ENCODE results near the gene ROR2. TPM values are rescaled to one million over a fixed set of nuclear protein-coding genes. Genes with fewer than 3 reads are reported as not detected.
A peak's percentile ranks its signal among the peaks of the same experiment; 100 is the strongest.

The ROR2 gene
- total RNA-seq, 1 donor from 2014 or later = 3.8 TPM

DNA sequence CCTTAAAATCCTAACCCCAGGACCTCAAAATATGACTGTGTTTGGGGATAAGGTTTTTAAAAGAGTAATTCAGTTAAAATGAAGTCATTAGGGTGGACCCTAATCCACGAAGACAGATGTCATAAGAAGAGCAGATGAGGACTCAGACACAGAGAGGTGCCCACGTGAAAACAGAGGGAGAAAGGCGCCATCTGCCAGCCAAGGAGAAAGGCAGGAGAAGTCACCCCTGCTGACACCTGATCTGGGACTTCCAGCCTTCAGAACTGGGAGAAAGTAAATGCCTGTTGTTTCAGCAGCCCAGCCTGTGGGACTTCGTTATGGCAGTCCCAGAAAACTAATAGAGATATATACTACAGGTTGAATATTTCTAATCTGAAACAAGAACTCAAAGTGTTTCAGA is 67.4 kb downstream of the ROR2 start:
- Histone ChIP-seq H3K4me3 (no peak overlapping the region), H3K4me1 (no peaks in the 10 kb centered on the region), H3K27ac (no peak overlapping the region), H3K36me3 (no peaks in the 10 kb centered on the region), H3K9me3 (no peaks in the 10 kb centered on the region), H3K27me3 (ENCODE audit: low read depth) (peaks cover 13% of the 10 kb centered on the region)
- ATAC-seq (no peak), DNase-seq (no peak)
- intact Hi-C loops (cut with DNase I) = no loop called here
- TF ChIP-seq, protein P1, sequence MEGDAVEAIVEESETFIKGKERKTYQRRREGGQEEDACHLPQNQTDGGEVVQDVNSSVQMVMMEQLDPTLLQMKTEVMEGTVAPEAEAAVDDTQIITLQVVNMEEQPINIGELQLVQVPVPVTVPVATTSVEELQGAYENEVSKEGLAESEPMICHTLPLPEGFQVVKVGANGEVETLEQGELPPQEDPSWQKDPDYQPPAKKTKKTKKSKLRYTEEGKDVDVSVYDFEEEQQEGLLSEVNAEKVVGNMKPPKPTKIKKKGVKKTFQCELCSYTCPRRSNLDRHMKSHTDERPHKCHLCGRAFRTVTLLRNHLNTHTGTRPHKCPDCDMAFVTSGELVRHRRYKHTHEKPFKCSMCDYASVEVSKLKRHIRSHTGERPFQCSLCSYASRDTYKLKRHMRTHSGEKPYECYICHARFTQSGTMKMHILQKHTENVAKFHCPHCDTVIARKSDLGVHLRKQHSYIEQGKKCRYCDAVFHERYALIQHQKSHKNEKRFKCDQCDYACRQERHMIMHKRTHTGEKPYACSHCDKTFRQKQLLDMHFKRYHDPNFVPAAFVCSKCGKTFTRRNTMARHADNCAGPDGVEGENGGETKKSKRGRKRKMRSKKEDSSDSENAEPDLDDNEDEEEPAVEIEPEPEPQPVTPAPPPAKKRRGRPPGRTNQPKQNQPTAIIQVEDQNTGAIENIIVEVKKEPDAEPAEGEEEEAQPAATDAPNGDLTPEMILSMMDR (IDR thresholded peaks at IDR 0.05) = no peak

DNA sequence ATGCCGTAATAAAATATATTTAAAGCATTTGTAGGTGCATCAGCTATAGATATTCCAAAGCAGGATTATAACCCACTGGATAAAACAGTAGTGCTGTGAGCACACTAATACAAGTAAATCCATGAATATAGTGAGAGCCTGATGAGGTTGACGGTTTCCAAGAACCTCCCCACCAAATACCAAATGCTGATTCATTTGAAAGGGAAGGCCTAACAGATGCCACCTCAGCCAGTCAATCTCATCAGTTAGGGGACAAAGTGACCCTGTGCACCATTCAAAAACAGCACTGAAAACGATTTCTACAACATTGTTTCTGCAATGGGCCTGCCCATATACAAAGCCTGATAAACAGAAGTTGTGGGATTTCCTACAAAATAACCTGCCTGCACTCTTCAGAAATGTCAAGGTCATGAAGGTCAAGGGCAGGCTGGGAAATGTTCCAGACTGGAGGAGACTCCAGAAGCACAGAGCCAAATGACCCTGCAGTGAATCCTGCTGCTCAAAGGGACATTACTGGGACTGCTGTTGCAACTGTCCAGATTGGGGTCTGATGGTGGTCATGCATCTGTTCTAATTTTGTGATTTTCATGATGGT is 69.6 kb downstream of the ROR2 start:
- ATAC-seq (no peak), DNase-seq (no peak)
- no peaks in the 10 kb centered on the region for H3K9me3 ChIP-seq
- H3K36me3 ChIP-seq = no peaks in the 10 kb centered on the region
- intact Hi-C loops (cut with DNase I) = no loop called here
- no peaks in the 10 kb centered on the region for H3K4me1 ChIP-seq
- H3K27ac ChIP-seq = no peak overlapping the region
- H3K4me3 ChIP-seq = no peak overlapping the region
- H3K27me3 ChIP-seq (ENCODE audit: low read depth) = peaks cover 5% of the 10 kb centered on the region
- TF ChIP-seq, protein P1 (IDR thresholded peaks at IDR 0.05) = no peak

DNA sequence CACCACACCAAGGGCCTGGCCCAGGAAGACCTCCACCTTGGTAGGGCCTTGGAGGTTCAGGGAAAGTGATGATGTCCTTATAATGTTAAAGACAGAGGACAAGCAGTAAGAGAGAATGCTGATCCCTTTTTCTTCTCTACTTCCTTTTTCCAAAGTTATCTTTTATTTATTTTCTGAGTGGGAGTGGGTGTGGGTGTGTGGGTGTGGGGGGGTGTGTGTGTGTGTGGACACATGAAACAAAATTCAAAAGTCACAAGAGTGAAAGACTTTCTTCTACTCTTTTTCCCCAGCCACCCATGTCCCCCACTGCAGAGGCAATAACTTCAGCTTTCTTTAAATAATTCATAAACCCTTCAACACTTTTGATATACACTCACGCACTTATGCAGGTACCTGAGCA is 70.8 kb downstream of the ROR2 start:
- DNase-seq (no peak), ATAC-seq (no peak)
- TF ChIP-seq, protein P1 (IDR thresholded peaks at IDR 0.05) = no peak
- H3K4me1 ChIP-seq = no peaks in the 10 kb centered on the region
- intact Hi-C loops (cut with DNase I) = no loop called here
- no peak overlapping the region for H3K27ac ChIP-seq
- H3K4me3 ChIP-seq = no peak overlapping the region
- peaks cover 5% of the 10 kb centered on the region for H3K27me3 ChIP-seq (ENCODE audit: low read depth)
- no peaks in the 10 kb centered on the region for H3K36me3 ChIP-seq
- H3K9me3 ChIP-seq = no peaks in the 10 kb centered on the region

GRCh38 chr9:91873637-91874051 is 76.4 kb downstream of the ROR2 start:
- H3K4me1 ChIP-seq = no peaks in the 10 kb centered on the region
- ATAC-seq (peak in 1 of 2 donors; percentile 43), DNase-seq (no peak)
- H3K27me3 ChIP-seq (ENCODE audit: low read depth) = peaks cover 5% of the 10 kb centered on the region
- intact Hi-C loops (cut with DNase I) = no loop called here
- no peaks in the 10 kb centered on the region for H3K36me3 ChIP-seq
- no peak overlapping the region for H3K27ac ChIP-seq
- no peak overlapping the region for H3K4me3 ChIP-seq
- TF ChIP-seq, protein P1 (IDR thresholded peaks at IDR 0.05) = no peak
- no peaks in the 10 kb centered on the region for H3K9me3 ChIP-seq

- Histone ChIP-seq H3K36me3 (no peaks in the 10 kb centered on the region), H3K27ac (no peak overlapping the region), H3K4me3 (no peak overlapping the region), H3K27me3 (ENCODE audit: low read depth) (no peaks in the 10 kb centered on the region), H3K9me3 (no peaks in the 10 kb centered on the region), H3K4me1 (no peaks in the 10 kb centered on the region)
- DNase-seq (no peak), ATAC-seq (no peak)
- TF ChIP-seq, protein P1 (IDR thresholded peaks at IDR 0.05) = no peak
- intact Hi-C loops (cut with DNase I) = no loop called here
These were observed 81.2 kb downstream of the ROR2 start for GRCh38 chr9:91868732-91869391.

Measured in lower lobe of right lung (tissue), 2 donors.